GM21381 (cell line): Measurements from ENCODE around the gene MFSD6.

ENCODE experiments used
- ATAC-seq: cut with Tn5 transposase; IDR thresholded peaks from one replicate; pipeline ENCODE4 v1.9.1; 2021; ENCODE audit warnings: mild to moderate bottlenecking, moderate library complexity; ENCODE audit not compliant: unreplicated experiment

Gene MFSD6

DNA sequence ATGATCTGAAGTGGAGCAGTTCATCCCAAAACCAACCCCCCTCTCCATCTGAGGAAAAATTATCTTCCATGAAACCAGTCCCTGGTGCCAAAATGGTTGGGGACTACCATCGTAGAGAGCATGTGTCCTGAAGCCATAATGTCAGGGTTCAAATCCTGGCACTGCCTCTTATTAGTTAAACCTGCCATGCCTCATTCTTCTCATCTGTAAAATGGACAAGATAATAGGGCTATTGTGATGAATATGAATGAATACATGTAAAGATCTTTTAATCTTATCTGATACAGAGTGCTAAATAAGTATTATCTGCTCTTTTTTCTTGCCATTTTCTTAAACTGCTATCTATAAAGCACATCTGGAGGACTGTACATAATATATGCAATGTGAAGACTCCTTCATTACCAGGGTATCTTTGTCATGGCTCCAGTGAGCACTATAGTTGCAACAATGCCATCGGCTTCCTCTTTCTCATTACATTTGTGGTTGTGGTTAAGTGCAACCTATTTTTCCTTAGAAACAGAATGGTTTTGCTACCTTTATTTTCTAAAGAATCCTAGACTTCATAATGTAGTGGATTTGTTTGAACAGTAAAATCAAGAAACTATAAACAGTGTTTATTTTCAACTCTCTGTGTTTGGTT is 27.0 kb downstream of the MFSD6 start:
- ATAC-seq, result no peak

- ATAC-seq, result no peak
Observed at GRCh38 chr2:190436557-190436956, 28.4 kb downstream of the MFSD6 start.

- ATAC-seq, result no peak
Observed at GRCh38 chr2:190440113-190440512, 32.0 kb downstream of the MFSD6 start.

DNA sequence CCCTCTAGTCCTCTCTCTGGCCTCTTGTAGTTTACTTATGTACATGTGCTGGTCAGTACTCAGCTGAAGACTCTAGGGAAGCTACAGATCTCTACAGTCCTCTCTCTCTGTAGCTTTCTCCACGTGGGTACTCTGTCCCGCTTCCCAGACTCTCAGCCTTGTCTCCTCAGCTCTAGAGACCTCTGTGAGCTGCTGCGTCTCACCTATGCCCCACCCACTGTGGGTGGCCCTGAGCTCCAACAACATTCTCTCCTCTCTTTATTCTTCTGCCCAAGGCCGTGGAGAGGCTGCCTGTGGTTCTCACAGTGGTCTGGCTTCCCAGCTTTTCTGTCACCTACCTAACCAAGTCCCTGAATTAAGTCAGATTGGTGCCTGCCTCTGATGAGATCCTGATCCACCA is 33.4 kb downstream of the MFSD6 start:
- no peak for ATAC-seq

- no peak for ATAC-seq
Observed at GRCh38 chr2:190443055-190443454, 34.9 kb downstream of the MFSD6 start.

DNA sequence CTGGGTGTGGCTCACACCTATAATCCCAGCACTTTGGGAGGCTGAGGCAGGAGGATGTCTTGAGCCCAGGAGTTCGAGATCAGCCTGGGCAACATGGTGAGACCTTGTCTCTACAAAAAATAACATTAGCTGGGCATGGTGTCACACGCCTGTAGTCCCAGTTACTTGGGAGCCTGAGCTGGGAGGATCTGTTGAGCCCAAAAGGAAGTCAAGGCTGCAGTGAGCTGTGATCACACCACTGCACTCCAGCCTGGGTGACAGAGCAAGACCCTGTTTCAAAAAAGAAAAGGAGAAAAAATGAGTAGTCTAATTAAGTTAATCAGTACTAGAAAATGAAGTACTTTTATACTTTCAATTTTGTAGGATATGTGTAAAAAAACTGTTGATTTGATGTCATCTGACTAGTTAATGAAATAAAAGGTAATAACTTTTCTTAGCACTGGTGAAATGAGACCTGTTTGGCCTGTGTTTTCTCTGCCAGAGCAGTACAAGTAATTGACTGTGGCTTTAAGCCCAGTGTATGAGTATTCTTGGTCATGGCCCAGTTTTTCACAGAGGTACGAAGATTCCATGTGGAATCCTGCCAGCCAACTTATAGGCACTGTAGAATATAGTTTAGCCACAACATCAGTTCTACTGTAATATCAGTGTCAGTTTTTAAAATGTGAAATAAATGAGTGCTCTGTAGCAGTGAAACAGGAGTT is 35.8 kb downstream of the MFSD6 start:
- no peak for ATAC-seq

- ATAC-seq, result no peak
Observed at GRCh38 chr2:190444976-190445375, 36.8 kb downstream of the MFSD6 start.

DNA sequence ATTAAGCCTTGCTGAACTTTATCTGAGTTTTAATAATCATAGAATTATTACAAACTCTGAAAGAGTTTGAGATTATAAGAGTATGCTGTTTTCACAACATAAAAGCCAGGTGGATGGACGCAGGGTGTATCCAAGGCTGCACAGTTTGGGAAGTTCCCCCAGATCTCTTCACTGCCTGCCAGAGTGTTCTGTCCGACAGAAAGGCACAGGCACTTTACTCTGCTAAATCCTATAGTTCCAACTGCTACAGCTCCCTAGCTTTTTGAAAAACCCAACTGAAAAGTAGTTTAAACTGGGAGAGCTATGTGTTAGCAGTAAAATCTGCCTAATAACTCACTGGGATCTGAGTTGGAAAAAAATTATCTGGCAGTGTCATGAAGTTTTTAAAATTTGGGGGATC is 38.0 kb downstream of the MFSD6 start:
- no peak for ATAC-seq

- ATAC-seq, result no peak
Observed at GRCh38 chr2:190446750-190447516, 38.8 kb downstream of the MFSD6 start.

- ATAC-seq, result no peak
Observed at GRCh38 chr2:190447766-190448165, 39.6 kb downstream of the MFSD6 start.

DNA sequence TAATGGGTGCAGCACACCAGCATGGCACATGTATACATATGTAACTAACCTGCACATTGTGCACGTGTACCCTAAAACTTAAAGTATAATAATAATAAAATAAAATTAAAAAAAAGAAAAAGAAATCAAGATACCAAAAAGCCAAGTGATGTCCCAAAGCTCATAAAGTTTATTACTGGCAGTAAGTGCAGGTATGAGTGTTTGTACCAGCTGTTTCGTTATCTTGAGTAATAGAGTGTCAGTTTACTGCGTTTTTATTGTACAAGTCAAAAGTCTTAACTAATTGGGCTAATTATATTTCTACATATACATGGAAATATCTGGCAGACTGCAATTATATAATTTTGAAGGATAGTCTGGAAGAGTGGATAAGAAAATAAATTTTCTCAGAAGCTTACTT is 41.8 kb downstream of the MFSD6 start:
- ATAC-seq, result no peak

- ATAC-seq, result no peak
Observed at GRCh38 chr2:190450363-190450762, 42.2 kb downstream of the MFSD6 start.

- no peak for ATAC-seq
Observed at GRCh38 chr2:190451561-190452176, 43.5 kb downstream of the MFSD6 start.

GRCh38 chr2:190452433-190452832 is 44.3 kb downstream of the MFSD6 start:
- no peak for ATAC-seq

GRCh38 chr2:190454795-190455194 is 46.6 kb downstream of the MFSD6 start:
- ATAC-seq, result no peak

DNA sequence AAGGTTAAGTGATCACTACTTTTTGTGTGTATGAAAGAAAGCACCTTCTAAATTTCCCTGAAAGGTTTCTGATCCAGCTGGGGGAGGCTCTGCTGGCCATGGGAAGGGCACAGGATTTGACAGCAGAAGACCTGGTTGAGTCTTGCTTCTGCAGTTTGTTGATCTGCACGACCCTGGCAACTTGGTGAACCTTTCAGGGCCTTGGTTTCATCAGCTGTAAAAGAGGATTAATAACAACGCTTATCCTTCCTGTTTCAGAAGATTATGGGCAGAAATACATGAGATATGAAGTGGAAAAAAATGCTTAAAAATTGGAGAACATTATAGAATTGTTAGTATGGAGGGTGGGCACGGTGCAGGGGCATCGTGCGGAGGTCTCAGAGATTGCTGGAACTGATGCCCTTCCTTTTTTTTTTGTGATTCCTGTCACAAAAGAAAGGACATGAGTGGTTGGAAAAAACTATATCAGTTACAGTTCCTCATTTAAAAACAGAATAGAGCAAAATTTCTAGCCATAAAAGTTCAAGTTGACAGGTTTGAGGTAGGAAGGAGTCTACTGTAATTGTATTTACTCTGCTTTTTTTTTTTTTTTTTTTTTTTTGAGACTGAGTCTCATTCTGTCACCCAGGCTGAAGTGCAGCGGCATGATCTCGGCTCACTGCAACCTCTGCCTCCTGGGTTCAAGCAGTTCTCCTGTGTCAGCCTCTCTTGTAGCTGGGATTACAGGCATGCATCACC is 47.4 kb downstream of the MFSD6 start:
- ATAC-seq, result no peak

DNA sequence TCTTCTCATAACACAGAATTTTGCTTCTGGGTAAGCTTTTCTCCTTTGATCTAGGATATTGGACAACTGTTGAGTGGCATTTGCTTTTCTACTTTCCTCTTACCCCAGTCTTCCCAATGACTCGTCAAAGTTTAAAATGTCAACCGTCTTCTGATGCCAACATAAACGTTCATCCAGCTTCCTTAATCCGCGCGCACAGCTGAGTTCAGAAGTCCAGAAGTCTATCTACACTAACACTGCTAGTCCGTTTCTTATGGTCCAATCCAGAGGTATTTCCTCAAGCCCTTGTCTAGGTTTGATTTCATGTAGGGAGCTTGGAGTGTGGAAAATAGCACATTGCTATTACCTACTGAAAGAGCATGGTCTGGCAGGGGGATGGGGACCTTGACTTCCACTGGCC is 48.7 kb downstream of the MFSD6 start:
- no peak for ATAC-seq

GRCh38 chr2:190457256-190457655 is 49.1 kb downstream of the MFSD6 start:
- ATAC-seq, result no peak

- no peak for ATAC-seq
Observed at GRCh38 chr2:190458352-190459107, 50.4 kb downstream of the MFSD6 start.

GRCh38 chr2:190459881-190460280 is 51.7 kb downstream of the MFSD6 start:
- ATAC-seq, result no peak
